ENCODE results near the gene CREM.

CREM gene

GRCh38 chr10:35161906-35162305 is 35.3 kb downstream of the CREM start:
- no peaks in the 10 kb centered on the region for H3K27me3 ChIP-seq (ENCODE audit: insufficient read depth, poor library complexity, severe bottlenecking)
- no peaks in the 10 kb centered on the region for H3K4me1 ChIP-seq (ENCODE audit: insufficient read depth, poor library complexity, severe bottlenecking)
- ATAC-seq (ENCODE audit: low read depth) (no peak), DNase-seq (ENCODE audit: low spot score) (no peak)
- TF ChIP-seq CTCF (IDR thresholded peaks at IDR 0.05; ENCODE audit: poor library complexity, severe bottlenecking): no peak
- no peak overlapping the region for H3K27ac ChIP-seq (ENCODE audit: poor library complexity, severe bottlenecking)
- H3K9me3 ChIP-seq (ENCODE audit: severe bottlenecking): no peaks in the 10 kb centered on the region
- H3K36me3 ChIP-seq (ENCODE audit: low read depth): no peaks in the 10 kb centered on the region; the same call in 1 of the 2 replicates
- H3K4me3 ChIP-seq (ENCODE audit: severe bottlenecking): no peak overlapping the region

GRCh38 chr10:35165136-35165535 is 38.5 kb downstream of the CREM start:
- no peak for ATAC-seq (ENCODE audit: low read depth)
- no peak for TF ChIP-seq CTCF (IDR thresholded peaks at IDR 0.05; ENCODE audit: poor library complexity, severe bottlenecking)
- no peaks in the 10 kb centered on the region for H3K27me3 ChIP-seq (ENCODE audit: insufficient read depth, poor library complexity, severe bottlenecking)
- DNase-seq (ENCODE audit: low spot score): no peak
- no peaks in the 10 kb centered on the region for H3K4me1 ChIP-seq (ENCODE audit: insufficient read depth, poor library complexity, severe bottlenecking)
- no peaks in the 10 kb centered on the region for H3K9me3 ChIP-seq (ENCODE audit: severe bottlenecking)
- no peaks in the 10 kb centered on the region; the same call in 1 of the 2 replicates for H3K36me3 ChIP-seq (ENCODE audit: low read depth)
- H3K4me3 ChIP-seq (ENCODE audit: severe bottlenecking): no peak overlapping the region
- no peak overlapping the region for H3K27ac ChIP-seq (ENCODE audit: poor library complexity, severe bottlenecking)

GRCh38 chr10:35165811-35166210 is 39.2 kb downstream of the CREM start:
- Histone ChIP-seq H3K36me3 (ENCODE audit: low read depth) (no peaks in the 10 kb centered on the region), H3K27me3 (ENCODE audit: insufficient read depth, poor library complexity, severe bottlenecking) (no peaks in the 10 kb centered on the region), H3K27ac (ENCODE audit: poor library complexity, severe bottlenecking) (no peak overlapping the region), H3K4me1 (ENCODE audit: insufficient read depth, poor library complexity, severe bottlenecking) (no peaks in the 10 kb centered on the region), H3K9me3 (ENCODE audit: severe bottlenecking) (no peaks in the 10 kb centered on the region), H3K4me3 (ENCODE audit: severe bottlenecking) (no peak overlapping the region)
- no peak for DNase-seq (ENCODE audit: low spot score)
- TF ChIP-seq CTCF (IDR thresholded peaks at IDR 0.05; ENCODE audit: poor library complexity, severe bottlenecking): no peak
- ATAC-seq (ENCODE audit: low read depth): no peak

GRCh38 chr10:35166607-35167006 is 40.0 kb downstream of the CREM start:
- Histone ChIP-seq H3K4me1 (ENCODE audit: insufficient read depth, poor library complexity, severe bottlenecking) (no peaks in the 10 kb centered on the region), H3K4me3 (ENCODE audit: severe bottlenecking) (no peak overlapping the region), H3K27ac (ENCODE audit: poor library complexity, severe bottlenecking) (no peak overlapping the region), H3K27me3 (ENCODE audit: insufficient read depth, poor library complexity, severe bottlenecking) (no peaks in the 10 kb centered on the region), H3K9me3 (ENCODE audit: severe bottlenecking) (no peaks in the 10 kb centered on the region), H3K36me3 (ENCODE audit: low read depth) (no peaks in the 10 kb centered on the region)
- DNase-seq (ENCODE audit: low spot score) (no peak), ATAC-seq (ENCODE audit: low read depth) (no peak)
- TF ChIP-seq CTCF (IDR thresholded peaks at IDR 0.05; ENCODE audit: poor library complexity, severe bottlenecking): no peak

- no peaks in the 10 kb centered on the region for H3K27me3 ChIP-seq (ENCODE audit: insufficient read depth, poor library complexity, severe bottlenecking)
- H3K4me3 ChIP-seq (ENCODE audit: severe bottlenecking): no peak overlapping the region
- ATAC-seq (ENCODE audit: low read depth): no peak
- no peaks in the 10 kb centered on the region for H3K4me1 ChIP-seq (ENCODE audit: insufficient read depth, poor library complexity, severe bottlenecking)
- no peak overlapping the region for H3K27ac ChIP-seq (ENCODE audit: poor library complexity, severe bottlenecking)
- TF ChIP-seq CTCF (IDR thresholded peaks at IDR 0.05; ENCODE audit: poor library complexity, severe bottlenecking): no peak
- no peaks in the 10 kb centered on the region for H3K36me3 ChIP-seq (ENCODE audit: low read depth)
- no peaks in the 10 kb centered on the region for H3K9me3 ChIP-seq (ENCODE audit: severe bottlenecking)
- no peak for DNase-seq (ENCODE audit: low spot score)
These were observed 40.7 kb downstream of the CREM start for GRCh38 chr10:35167342-35167741.

Data from RWPE2 (cell line).